ENCODE measurements around the gene MBD3.
"Not testable (repeated sequence)": the region's sequence is repeated elsewhere in the genome, so short reads cannot be mapped to it uniquely, and the experiment has no call there.

MBD3 gene

DNA sequence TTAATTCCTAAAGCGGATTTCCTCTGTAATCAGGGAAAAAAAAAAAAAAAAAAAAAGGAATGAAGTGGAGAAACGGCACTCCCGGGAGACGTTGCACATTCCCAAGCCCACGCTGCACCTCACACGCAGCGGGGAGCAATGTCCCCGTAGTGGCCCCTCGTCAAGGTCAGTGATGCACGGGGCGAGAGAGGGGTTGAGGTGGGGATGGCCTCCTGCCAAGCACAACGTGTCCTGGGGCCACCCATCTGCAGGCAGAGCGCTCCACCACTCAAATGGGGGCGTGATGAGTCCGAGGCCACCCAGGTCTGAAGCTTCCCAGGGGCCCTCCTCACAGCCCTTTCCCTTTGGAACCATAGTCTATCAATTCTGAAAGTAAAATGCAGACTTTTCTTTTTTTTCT lies 53.7 kb downstream of the MBD3 start:
- TF ChIP-seq POLR2A (IDR thresholded peaks at IDR 0.05; ENCODE audit: low read depth, low read length), result no peak
- DNase-seq (ENCODE audit: insufficient read length, low spot score) (no peak), FAIRE-seq (no peak)

- FAIRE-seq; DNase-seq (ENCODE audit: insufficient read length, low spot score): not testable (repeated sequence)
These were observed 57.0 kb downstream of the MBD3 start for GRCh38 chr19:1535699-1536098.

GRCh38 chr19:1534972-1535371 lies 57.7 kb downstream of the MBD3 start:
- FAIRE-seq (no peak), DNase-seq (ENCODE audit: insufficient read length, low spot score) (no peak)
- no peak for TF ChIP-seq POLR2A (IDR thresholded peaks at IDR 0.05; ENCODE audit: low read depth, low read length)

- FAIRE-seq (no peak), DNase-seq (ENCODE audit: insufficient read length, low spot score) (no peak)
- TF ChIP-seq POLR2A (IDR thresholded peaks at IDR 0.05; ENCODE audit: low read depth, low read length), result no peak
These were observed 59.0 kb downstream of the MBD3 start for GRCh38 chr19:1533510-1534150.

DNA sequence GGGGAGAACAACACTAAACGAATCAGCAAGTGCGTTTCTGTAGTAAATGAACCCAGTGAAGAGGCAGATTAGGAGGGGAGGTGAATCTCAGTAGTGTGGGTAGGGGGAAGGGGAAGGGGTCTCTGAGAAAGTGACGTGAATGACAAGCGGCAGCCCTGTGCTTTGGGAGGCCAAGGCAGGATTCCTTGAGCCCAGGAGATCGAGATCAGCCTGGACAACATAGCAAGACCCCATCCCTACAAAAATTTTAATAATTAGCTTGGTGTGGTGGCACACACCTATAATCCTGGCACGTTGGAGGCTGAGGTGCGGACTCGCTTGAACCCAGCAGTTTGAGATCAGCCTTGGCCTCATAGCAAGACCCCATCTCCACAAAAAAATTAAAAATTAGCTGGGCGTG lies 60.7 kb downstream of the MBD3 start:
- FAIRE-seq (no peak), DNase-seq (ENCODE audit: insufficient read length, low spot score) (no peak)
- no peak for TF ChIP-seq POLR2A (IDR thresholded peaks at IDR 0.05; ENCODE audit: low read depth, low read length)

DNA sequence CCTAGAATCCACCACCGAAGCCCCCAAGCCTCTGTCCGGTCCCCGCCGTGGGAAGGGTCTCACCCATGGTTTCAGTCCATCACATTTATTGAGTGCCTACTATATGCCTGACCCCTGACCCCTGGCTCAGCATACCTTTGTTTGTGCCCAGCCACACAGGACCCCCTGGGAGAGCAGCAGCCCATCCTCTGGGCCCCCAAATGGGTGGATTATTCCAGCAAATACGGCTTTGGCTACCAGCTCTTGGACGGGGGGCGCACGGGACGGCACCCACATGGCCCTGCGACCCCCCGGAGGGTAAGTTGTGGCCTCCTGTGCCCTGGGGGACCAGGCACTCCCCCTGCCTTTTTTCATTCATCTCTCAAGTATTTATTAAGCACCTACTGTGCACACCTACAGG lies 61.1 kb downstream of the MBD3 start:
- FAIRE-seq (no peak), DNase-seq (ENCODE audit: insufficient read length, low spot score) (no peak)
- no peak for TF ChIP-seq POLR2A (IDR thresholded peaks at IDR 0.05; ENCODE audit: low read depth, low read length)

- FAIRE-seq; DNase-seq (ENCODE audit: insufficient read length, low spot score): not testable (repeated sequence)
These were observed 61.8 kb downstream of the MBD3 start for GRCh38 chr19:1530856-1531255.

DNA sequence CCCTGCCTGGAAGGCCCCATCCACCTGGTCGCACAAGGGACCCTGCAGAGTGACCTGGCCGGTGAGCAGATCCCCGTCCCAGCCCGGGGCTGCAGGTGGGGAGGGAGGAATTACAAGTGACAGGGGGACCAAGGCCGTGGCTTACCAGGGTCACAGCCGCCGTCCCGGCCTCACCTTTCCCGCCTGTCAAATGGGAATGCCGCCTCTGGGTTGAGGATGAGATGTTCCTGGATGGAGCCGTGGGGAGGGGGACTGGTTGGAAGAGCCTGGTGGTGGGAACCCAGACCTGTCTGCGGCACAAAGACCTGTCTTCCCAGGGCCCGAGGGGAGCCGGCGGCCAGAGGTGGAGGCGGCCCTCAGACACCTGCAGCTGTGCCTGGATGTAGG lies 63.2 kb downstream of the MBD3 start:
- FAIRE-seq, result no peak
- DNase-seq (ENCODE audit: insufficient read length, low spot score), result no peak
- TF ChIP-seq POLR2A (IDR thresholded peaks at IDR 0.05; ENCODE audit: low read depth, low read length), result no peak

- DNase-seq (ENCODE audit: insufficient read length, low spot score), result no peak
- no peak for TF ChIP-seq POLR2A (IDR thresholded peaks at IDR 0.05; ENCODE audit: low read depth, low read length)
- FAIRE-seq, result no peak
These were observed 63.9 kb downstream of the MBD3 start for GRCh38 chr19:1528596-1529429.

GRCh38 chr19:1527650-1528309 lies 64.9 kb downstream of the MBD3 start:
- no peak for FAIRE-seq
- no peak for TF ChIP-seq POLR2A (IDR thresholded peaks at IDR 0.05; ENCODE audit: low read depth, low read length)
- no peak for DNase-seq (ENCODE audit: insufficient read length, low spot score)

- TF ChIP-seq POLR2A (IDR thresholded peaks at IDR 0.05; ENCODE audit: low read depth, low read length), result no peak
- no peak for DNase-seq (ENCODE audit: insufficient read length, low spot score)
- no peak for FAIRE-seq
These were observed 65.6 kb downstream of the MBD3 start for GRCh38 chr19:1526979-1527649.

DNA sequence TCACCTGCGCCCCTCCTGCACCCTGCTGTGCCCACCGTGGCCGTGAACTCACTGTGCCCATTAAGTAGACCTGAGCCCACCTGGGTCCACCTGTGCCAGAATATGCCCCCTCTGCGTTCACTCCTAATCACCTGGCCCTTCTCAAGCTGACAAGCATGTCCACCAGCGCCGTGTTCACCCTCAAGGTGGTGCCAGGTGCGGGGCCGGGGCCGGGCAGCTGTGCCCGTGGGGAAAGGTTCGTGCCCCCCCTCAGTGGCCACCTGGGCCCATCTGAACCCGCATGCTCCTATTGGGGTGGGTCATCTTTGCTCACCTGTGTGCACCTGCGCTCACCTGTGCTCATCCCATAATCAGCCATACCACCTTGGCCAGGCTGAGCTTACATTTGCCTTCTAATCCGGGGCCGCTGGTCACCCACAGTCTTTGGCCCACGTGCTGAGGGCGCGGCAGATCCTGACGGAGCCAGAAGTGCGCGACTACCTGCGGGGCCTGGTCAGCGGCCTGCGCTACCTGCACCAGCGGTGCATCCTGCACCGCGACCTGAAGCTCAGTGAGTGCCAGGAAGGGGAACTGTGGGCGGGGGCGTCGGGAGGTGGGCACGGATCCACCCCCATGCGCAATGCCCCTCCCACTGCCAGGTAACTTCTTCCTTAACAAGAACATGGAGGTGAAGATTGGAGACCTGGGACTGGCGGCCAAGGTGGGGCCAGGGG lies 66.4 kb downstream of the MBD3 start:
- DNase-seq (ENCODE audit: insufficient read length, low spot score), result no peak
- FAIRE-seq, result no peak
- TF ChIP-seq POLR2A (IDR thresholded peaks at IDR 0.05; ENCODE audit: low read depth, low read length), result no peak

GRCh38 chr19:1525343-1525742 lies 67.3 kb downstream of the MBD3 start:
- no peak for FAIRE-seq
- DNase-seq (ENCODE audit: insufficient read length, low spot score), result no peak
- TF ChIP-seq POLR2A (IDR thresholded peaks at IDR 0.05; ENCODE audit: low read depth, low read length), result no peak

DNA sequence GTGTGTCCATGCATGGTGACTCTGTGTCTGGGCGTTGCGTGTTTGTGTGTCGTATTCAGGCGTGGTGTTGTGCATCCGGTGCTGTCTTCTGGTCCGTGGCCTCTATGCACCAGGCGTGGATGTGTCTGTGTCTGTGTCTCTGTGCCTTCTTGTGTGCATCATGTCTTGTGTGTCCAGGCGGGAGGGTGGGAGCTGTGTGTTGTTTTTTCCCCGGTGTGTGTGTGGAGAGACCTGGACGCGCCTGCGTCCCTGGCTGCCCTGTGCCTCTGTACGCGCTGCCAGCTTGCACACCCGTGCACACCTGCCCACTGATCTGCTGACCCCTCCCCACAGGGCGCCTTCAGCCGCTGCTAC lies 67.7 kb downstream of the MBD3 start:
- FAIRE-seq (no peak), DNase-seq (ENCODE audit: insufficient read length, low spot score) (no peak)
- no peak for TF ChIP-seq POLR2A (IDR thresholded peaks at IDR 0.05; ENCODE audit: low read depth, low read length)

Measured in H54 (cell line).